Fibroblast of lung (primary cell): ENCODE results near the gene TAP2. TPM values are rescaled to one million over a fixed set of nuclear protein-coding genes. Genes with fewer than 3 reads are reported as not detected.
"Not testable (repeated sequence)": the region's sequence is repeated elsewhere in the genome, so short reads cannot be mapped to it uniquely, and the experiment has no call there.

Source experiments
- DNase-seq, 2 donors: peaks; one replicate each; pipeline versions ENCODE4 v3.0.0 to v3.0.0-alpha.2; 2010; ENCODE audit warnings: low read depth in 2 of 2
- H2AFZ ChIP-seq: 2 replicates; pipeline ENCODE4 v1.5.1; 2012; ENCODE audit warnings: low read length, control low read depth, inconsistent platforms
- H3K27ac ChIP-seq: 2 replicates; pipeline ENCODE4 v1.5.1; 2011; ENCODE audit warnings: low read length, control low read depth; ENCODE audit not compliant: insufficient read depth
- H3K27me3 ChIP-seq: 2 replicates; pipeline ENCODE4 v1.5.1; 2011; ENCODE audit warnings: mild to moderate bottlenecking, low read length; ENCODE audit not compliant: control insufficient read depth, insufficient read depth
- H3K36me3 ChIP-seq: 2 replicates; pipeline ENCODE4 v1.5.1; 2011; ENCODE audit warnings: low read length; ENCODE audit not compliant: control insufficient read depth, insufficient read depth
- H3K4me1 ChIP-seq: 2 replicates; pipeline ENCODE4 v1.5.1; 2011; ENCODE audit warnings: low read length; ENCODE audit not compliant: control insufficient read depth, insufficient read depth; ENCODE audit errors: extremely low read depth
- H3K4me2 ChIP-seq: 2 replicates; pipeline ENCODE4 v1.5.1; 2011; ENCODE audit warnings: low read length, control low read depth; ENCODE audit not compliant: insufficient read depth; ENCODE audit errors: extremely low read depth
- H3K4me3 ChIP-seq, 4 experiments: fragments of 200-600 bp in 1 of 4; sonication (generic) in 1 of 4; replicated peaks in 1 of 4; 2 replicates each; pipeline ENCODE4 v1.5.1; 2011 to 2016; ENCODE audit warnings: low read length in 4 of 4, low read depth in 3 of 4, mild to moderate bottlenecking in 3 of 4, control low read depth in 2 of 4, inconsistent platforms in 1 of 4, mixed read lengths in 1 of 4; ENCODE audit not compliant: insufficient read depth in 1 of 4; ENCODE audit errors: control extremely low read depth in 1 of 4
- H3K79me2 ChIP-seq: 2 replicates; pipeline ENCODE4 v1.5.1; 2012; ENCODE audit warnings: mild to moderate bottlenecking, low read length, inconsistent platforms; ENCODE audit not compliant: control insufficient read depth, insufficient read depth
- H3K9ac ChIP-seq: 2 replicates; pipeline ENCODE4 v1.5.1; 2011; ENCODE audit warnings: mild to moderate bottlenecking, low read length, control low read depth; ENCODE audit not compliant: insufficient read depth
- H3K9me3 ChIP-seq: 2 replicates; pipeline ENCODE4 v1.5.1; 2012; ENCODE audit warnings: low read depth, low read length; ENCODE audit not compliant: control insufficient read depth, insufficient read depth
- H4K20me1 ChIP-seq: 2 replicates; pipeline ENCODE4 v1.5.1; 2011; ENCODE audit warnings: low read length; ENCODE audit not compliant: control insufficient read depth, insufficient read depth; ENCODE audit errors: extremely low read depth
- CTCF ChIP-seq, 2 donors: IDR thresholded peaks in 1 of 2; conservative IDR thresholded peaks in 1 of 2; 1 replicate in 1 of 2; 2 replicates in 1 of 2; pipeline ENCODE4 v1.5.1; 2011 to 2012; ENCODE audit warnings: low read length in 2 of 2, control low read depth in 1 of 2, inconsistent platforms in 1 of 2, low read depth in 1 of 2, mild to moderate bottlenecking in 1 of 2
- EZH2 ChIP-seq: IDR thresholded peaks from 2 replicates; pipeline ENCODE4 v1.5.1; 2012; ENCODE audit warnings: low read length, control low read depth, mild to moderate bottlenecking; ENCODE audit errors: missing control alignments
- polyA plus RNA-seq, 2 donors: library from polyadenylated mRNA; depleted of rRNA in 1 of 2; stranded (reverse) in 1 of 2; unstranded in 1 of 2; fragments of >200 nt; gene quantifications; 2 replicates each; pipeline ENCODE4 v1.2.1, GENCODE V29; 2011 to 2012; ENCODE audit warnings: missing spikeins in 1 of 2
- total RNA-seq: library from RNA; depleted of rRNA; stranded (reverse); fragments of >200 nt; gene quantifications from 2 replicates; pipeline ENCODE4 v1.2.1, GENCODE V29; 2014

TAP2 gene
- total and polyA plus RNA-seq, 2 donors (not counting 1 experiment from before 2014, with no cell fraction given), result 20.7 to 27.7 TPM

- Histone ChIP-seq H3K36me3 (no peaks in the 10 kb centered on the region), H3K79me2 (no peaks in the 10 kb centered on the region), H3K27ac (no peak overlapping the region), H3K27me3 (no peaks in the 10 kb centered on the region), H3K9me3 (no peaks in the 10 kb centered on the region), H3K4me3 (no peak overlapping the region), H3K9ac (no peak overlapping the region), H2AFZ (no peak overlapping the region), H3K4me2 (no peak overlapping the region), H3K4me1 (no peaks in the 10 kb centered on the region), H4K20me1 (no peaks in the 10 kb centered on the region)
- TF ChIP-seq CTCF (conservative IDR thresholded peaks at IDR 0.05 in 1 of 2, IDR thresholded peaks at IDR 0.05 in 1 of 2; ENCODE audit: low read depth in 1 of 2, low read length in 2 of 2), result no peak
- TF ChIP-seq EZH2, result no peak
- no peak for DNase-seq
Measured at GRCh38 chr6:32814145-32814544, 24.4 kb downstream of the TAP2 start.

GRCh38 chr6:32809171-32809570 lies 29.4 kb downstream of the TAP2 start:
- no peak for TF ChIP-seq EZH2
- TF ChIP-seq CTCF (conservative IDR thresholded peaks at IDR 0.05 in 1 of 2, IDR thresholded peaks at IDR 0.05 in 1 of 2; ENCODE audit: low read depth in 1 of 2, low read length in 2 of 2), result no peak
- DNase-seq, result no peak

GRCh38 chr6:32807020-32807580 lies 31.4 kb downstream of the TAP2 start:
- Histone ChIP-seq H3K79me2 (no peaks in the 10 kb centered on the region), H2AFZ (no peak overlapping the region), H3K4me2 (no peak overlapping the region), H3K27ac (no peak overlapping the region), H3K9me3 (no peaks in the 10 kb centered on the region), H3K27me3 (no peaks in the 10 kb centered on the region), H3K4me3 (no peak overlapping the region), H3K4me1 (no peaks in the 10 kb centered on the region), H4K20me1 (no peaks in the 10 kb centered on the region), H3K9ac (no peak overlapping the region), H3K36me3 (no peaks in the 10 kb centered on the region)
- no peak for DNase-seq
- no peak for TF ChIP-seq CTCF (conservative IDR thresholded peaks at IDR 0.05 in 1 of 2, IDR thresholded peaks at IDR 0.05 in 1 of 2; ENCODE audit: low read depth in 1 of 2, low read length in 2 of 2)
- TF ChIP-seq EZH2, result no peak

More at GRCh38 chr6:32809171-32809570, 29.4 kb downstream of the TAP2 start:
- no peak overlapping the region for H3K27ac ChIP-seq
- H3K9ac ChIP-seq, result no peak overlapping the region
- no peaks in the 10 kb centered on the region for H3K36me3 ChIP-seq
- no peak overlapping the region for H3K4me2 ChIP-seq
- H3K27me3 ChIP-seq, result no peaks in the 10 kb centered on the region
- no peaks in the 10 kb centered on the region for H4K20me1 ChIP-seq
- H3K79me2 ChIP-seq, result no peaks in the 10 kb centered on the region
- H3K4me3 ChIP-seq, result no peak overlapping the region
- H3K9me3 ChIP-seq, result no peaks in the 10 kb centered on the region
- H3K4me1 ChIP-seq, result no peaks in the 10 kb centered on the region
- H2AFZ ChIP-seq, result no peak overlapping the region

GRCh38 chr6:32805404-32805803 lies 33.1 kb downstream of the TAP2 start:
- not testable (repeated sequence) for H3K4me3 ChIP-seq, H3K4me2 ChIP-seq, H4K20me1 ChIP-seq, H3K79me2 ChIP-seq, H3K9ac ChIP-seq, DNase-seq, H2AFZ ChIP-seq, H3K27ac ChIP-seq, H3K9me3 ChIP-seq, H3K36me3 ChIP-seq, H3K4me1 ChIP-seq, H3K27me3 ChIP-seq
